Astrocyte of the cerebellum (primary cell): Measurements from ENCODE around the gene DIP2C.

Experiments
- DNase-seq: peaks from one replicate; pipeline ENCODE4 v3.0.0-alpha.2; 2011; ENCODE audit warnings: low read depth
- H3K4me3 ChIP-seq: 2 replicates; pipeline ENCODE4 v1.5.1; 2011; ENCODE audit warnings: mild to moderate bottlenecking, low read depth, low read length, moderate library complexity
- CTCF ChIP-seq: IDR thresholded peaks from 2 replicates; pipeline ENCODE4 v1.5.1; 2012; ENCODE audit warnings: low read length, low read depth, moderate library complexity, mild to moderate bottlenecking; ENCODE audit errors: missing control alignments
- in situ Hi-C: cut with HindIII; loops from 2 replicates; pipeline ENCODE4 v1.10.0; 2017; ENCODE audit warnings: low sequenced_read_pairs

Gene DIP2C

GRCh38 chr10:623014-623413 is 66.5 kb downstream of the DIP2C start:
- no peak for TF ChIP-seq CTCF
- in situ Hi-C loops, result no loop called here

GRCh38 chr10:621981-622740 is 67.3 kb downstream of the DIP2C start:
- no peak for DNase-seq
- TF ChIP-seq CTCF, result no peak
- no peak overlapping the region for H3K4me3 ChIP-seq
- in situ Hi-C loops, result no loop called here

More at GRCh38 chr10:623014-623413, 66.5 kb downstream of the DIP2C start:
- DNase-seq, result no peak
- no peak overlapping the region for H3K4me3 ChIP-seq

GRCh38 chr10:621513-621912 is 68.0 kb downstream of the DIP2C start:
- no peak for TF ChIP-seq CTCF
- in situ Hi-C loops, result no loop called here
- H3K4me3 ChIP-seq, result no peak overlapping the region
- DNase-seq, result no peak

- DNase-seq, result no peak
- no peak overlapping the region for H3K4me3 ChIP-seq
- TF ChIP-seq CTCF, result no peak
- in situ Hi-C loops, result no loop called here
These were observed 68.5 kb downstream of the DIP2C start for GRCh38 chr10:620971-621370.

GRCh38 chr10:620417-620816 is 69.1 kb downstream of the DIP2C start:
- no peak for DNase-seq
- no peak for TF ChIP-seq CTCF
- in situ Hi-C loops, result no loop called here
- no peak overlapping the region for H3K4me3 ChIP-seq

GRCh38 chr10:619710-620109 is 69.8 kb downstream of the DIP2C start:
- DNase-seq, result no peak
- TF ChIP-seq CTCF, result no peak
- no peak overlapping the region for H3K4me3 ChIP-seq
- in situ Hi-C loops, result no loop called here
